ENCODE results near the gene ICAM2. TPM values are rescaled to one million over a fixed set of nuclear protein-coding genes. Genes with fewer than 3 reads are reported as not detected.
"Not testable (repeated sequence)": the region's sequence is repeated elsewhere in the genome, so short reads cannot be mapped to it uniquely, and the experiment has no call there.

ICAM2 gene
- polyA plus RNA-seq, 10 donors: 19.1 to 36.9 (median 27.9) TPM

- no peak for DNase-seq
Observed at GRCh38 chr17:64015447-64015846, 5.0 kb downstream of the ICAM2 start.

GRCh38 chr17:64009571-64010402, 10.6 kb downstream of the ICAM2 start:
- DNase-seq: no peak

GRCh38 chr17:64008830-64009229, 11.6 kb downstream of the ICAM2 start:
- DNase-seq: no peak

- DNase-seq: no peak
Observed at GRCh38 chr17:64008346-64008745, 12.1 kb downstream of the ICAM2 start.

- peak in 1 of 3 donors; percentile 36 for DNase-seq
Observed at GRCh38 chr17:64007838-64008282, 12.6 kb downstream of the ICAM2 start.

- DNase-seq: not testable (repeated sequence)
Observed at GRCh38 chr17:64007089-64007837, 13.2 kb downstream of the ICAM2 start.

- peak in 1 of 3 donors; percentile 56 for DNase-seq
Observed at GRCh38 chr17:64006361-64007088, 13.9 kb downstream of the ICAM2 start.

- peak in 1 of 3 donors; percentile 49 for DNase-seq
Observed at GRCh38 chr17:64005734-64006167, 14.7 kb downstream of the ICAM2 start.

GRCh38 chr17:64004903-64005733, 15.3 kb downstream of the ICAM2 start:
- DNase-seq: no peak

- no peak for DNase-seq
Observed at GRCh38 chr17:64004218-64004770, 16.1 kb downstream of the ICAM2 start.

GRCh38 chr17:64003526-64004121, 16.8 kb downstream of the ICAM2 start:
- no peak for DNase-seq

- no peak for DNase-seq
Observed at GRCh38 chr17:64002658-64003525, 17.5 kb downstream of the ICAM2 start.

- DNase-seq: peak in 1 of 3 donors; percentile 44
Observed at GRCh38 chr17:64001763-64002529, 18.5 kb downstream of the ICAM2 start.

- no peak for DNase-seq
Observed at GRCh38 chr17:64001091-64001579, 19.3 kb downstream of the ICAM2 start.

GRCh38 chr17:63999680-64000531, 20.5 kb downstream of the ICAM2 start:
- no peak for DNase-seq

GRCh38 chr17:63998721-63999679, 21.4 kb downstream of the ICAM2 start:
- peak in 1 of 3 donors; percentile 20 for DNase-seq

All from muscle of back (tissue), 11 donors.